Measurements from ENCODE around the gene ZNF236.

The ZNF236 gene

DNA sequence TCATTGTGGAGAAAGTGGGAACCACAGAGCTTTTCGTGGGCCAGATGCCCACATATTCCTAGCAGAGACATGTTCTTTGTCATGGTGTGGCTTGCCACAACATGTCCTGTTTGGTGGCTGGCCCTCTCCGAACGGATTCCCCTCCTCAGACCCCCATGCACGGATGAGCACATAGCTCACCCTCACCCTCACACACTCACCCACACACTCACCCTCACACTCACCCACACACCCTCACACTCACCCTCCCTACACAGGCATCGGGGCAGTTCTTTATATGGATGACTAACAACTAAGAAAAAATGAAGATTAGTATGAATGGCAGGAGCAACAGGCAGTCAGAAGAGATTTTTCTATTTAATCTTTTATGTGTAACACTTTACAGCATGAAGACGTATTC, 149.9 kb downstream of the ZNF236 start:
- FAIRE-seq (no peak), DNase-seq (ENCODE audit: insufficient read length, low spot score) (no peak)
- no peak for TF ChIP-seq CTCF (IDR thresholded peaks at IDR 0.05; ENCODE audit: insufficient read depth, missing control alignments)

- no peak for TF ChIP-seq CTCF (IDR thresholded peaks at IDR 0.05; ENCODE audit: insufficient read depth, missing control alignments)
- DNase-seq (ENCODE audit: insufficient read length, low spot score), result no peak
- FAIRE-seq, result peak; percentile 97
Measured at GRCh38 chr18:76972846-76973519, 150.6 kb downstream of the ZNF236 start.

- FAIRE-seq, result peak; percentile 72
- TF ChIP-seq CTCF (IDR thresholded peaks at IDR 0.05; ENCODE audit: insufficient read depth, missing control alignments), result no peak
- DNase-seq (ENCODE audit: insufficient read length, low spot score), result no peak
Measured at GRCh38 chr18:76973520-76974266, 151.3 kb downstream of the ZNF236 start.

- FAIRE-seq (peak; percentile 79), DNase-seq (ENCODE audit: insufficient read length, low spot score) (no peak)
- no peak for TF ChIP-seq CTCF (IDR thresholded peaks at IDR 0.05; ENCODE audit: insufficient read depth, missing control alignments)
Measured at GRCh38 chr18:76974386-76974785, 152.0 kb downstream of the ZNF236 start.

- FAIRE-seq, result no peak
- no peak for TF ChIP-seq CTCF (IDR thresholded peaks at IDR 0.05; ENCODE audit: insufficient read depth, missing control alignments)
Measured at GRCh38 chr18:76975577-76976110, 153.3 kb downstream of the ZNF236 start.

DNA sequence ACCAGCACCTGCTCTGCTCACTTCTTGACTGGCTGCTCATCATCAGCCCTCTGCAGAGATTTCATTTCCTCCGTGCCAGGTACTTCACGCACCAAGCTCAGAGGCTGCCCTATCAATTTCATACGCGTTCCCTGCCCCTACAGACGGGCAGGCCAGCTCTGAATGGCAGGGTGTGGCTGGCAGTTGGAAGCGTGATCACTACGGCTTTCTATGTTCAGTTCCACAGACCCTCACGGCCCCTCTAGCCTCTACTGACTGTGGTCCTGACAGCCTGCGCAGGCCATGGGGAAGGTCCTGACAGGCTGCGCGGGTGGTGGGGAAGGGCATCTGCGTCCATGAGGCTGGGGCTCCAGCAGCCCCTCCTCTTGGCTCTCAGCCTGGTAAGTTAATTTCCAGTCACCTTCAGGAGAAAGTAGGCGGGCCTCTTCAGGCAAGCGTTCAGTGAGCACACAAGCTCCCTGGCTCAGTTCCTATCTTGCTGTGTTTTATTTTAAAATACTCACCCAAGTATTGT, 154.8 kb downstream of the ZNF236 start:
- FAIRE-seq (no peak), DNase-seq (ENCODE audit: insufficient read length, low spot score) (no peak)
- TF ChIP-seq CTCF (IDR thresholded peaks at IDR 0.05; ENCODE audit: insufficient read depth, missing control alignments), result no peak

More at GRCh38 chr18:76975577-76976110, 153.3 kb downstream of the ZNF236 start:
- no peak for DNase-seq (ENCODE audit: insufficient read length, low spot score)
